A375 (cell line): ENCODE measurements around the gene CNDP1. TPM values are rescaled to one million over a fixed set of nuclear protein-coding genes. Genes with fewer than 3 reads are reported as not detected.

ENCODE experiments used
- total RNA-seq: library from RNA; depleted of rRNA; stranded (reverse); fragments of >200 nt; shearing (Covaris generic); gene quantifications from 2 replicates; pipeline ENCODE4 v1.2.3, GENCODE V29; 2014; rRNA removed

CNDP1 gene
- not detected in 2 replicates for total RNA-seq

GRCh38 chr18:74534150-74534969 is at the start of gene CNDP1:
Gene CNDP1 (plus strand): TSS chr18:74534500. CDS start chr18:74534668, 168 bp downstream.

GRCh38 chr18:74495581-74496507 is 38.5 kb upstream of the CNDP1 start, which contains the start of gene CNDP2:
Gene CNDP2 (plus strand): TSS chr18:74496363. CDS start chr18:74499974, 3,611 bp downstream.

GRCh38 chr18:74597662-74598349 is 63.5 kb downstream of the CNDP1 start, which contains the start of gene ZNF407:
Gene ZNF407 (plus strand): TSS chr18:74597870. CDS start chr18:74631020, 33,150 bp downstream.

Other genes with a start within 250 kb of the CNDP1 start
- 17.3 and 24.2 TPM in 2 replicates for gene CYB5A, start 242.5 kb upstream of the CNDP1 start, total RNA-seq
- gene C18orf63, start 218.7 kb upstream of the CNDP1 start, total RNA-seq, result not detected in 2 replicates
- gene DIPK1C, start 77.2 kb upstream of the CNDP1 start, total RNA-seq, result 0.26 TPM in 1 of 2 replicates, not detected in the other
- 37.2 and 38.1 TPM in 2 replicates for gene CNDP2, start 38.1 kb upstream of the CNDP1 start, total RNA-seq
- gene ZNF407, start 63.4 kb downstream of the CNDP1 start, total RNA-seq, result 10.6 and 12.1 TPM in 2 replicates